GM21717 (cell line): ENCODE data around the gene STK32C.

Experiments used
- ATAC-seq: cut with Tn5 transposase; IDR thresholded peaks from one replicate; pipeline ENCODE4 v1.9.1; 2021; ENCODE audit warnings: mild to moderate bottlenecking, moderate library complexity; ENCODE audit not compliant: unreplicated experiment

STK32C gene

GRCh38 chr10:132189016-132189415 is 118.7 kb downstream of the STK32C start:
- no peak for ATAC-seq

GRCh38 chr10:132188331-132188730 is 119.4 kb downstream of the STK32C start:
- no peak for ATAC-seq

GRCh38 chr10:132187430-132188138 is 120.2 kb downstream of the STK32C start:
- ATAC-seq, result no peak

- no peak for ATAC-seq
Observed at GRCh38 chr10:132186488-132187429, 121.0 kb downstream of the STK32C start, which contains the start of gene DPYSL4. Gene DPYSL4 (plus strand): TSS chr10:132186948. CDS start chr10:132187064, 116 bp downstream.

- ATAC-seq, result no peak
Observed at GRCh38 chr10:132185601-132186487, 121.9 kb downstream of the STK32C start.

- ATAC-seq, result no peak
Observed at GRCh38 chr10:132184816-132185593, 122.7 kb downstream of the STK32C start.

GRCh38 chr10:132183046-132183445 is 124.7 kb downstream of the STK32C start:
- ATAC-seq, result no peak

- ATAC-seq, result no peak
Observed at GRCh38 chr10:132182591-132182990, 125.2 kb downstream of the STK32C start.

GRCh38 chr10:132181691-132182425 is 125.9 kb downstream of the STK32C start:
- no peak for ATAC-seq

GRCh38 chr10:132180736-132181135 is 127.0 kb downstream of the STK32C start:
- no peak for ATAC-seq

- ATAC-seq, result no peak
Observed at GRCh38 chr10:132179551-132180392, 128.0 kb downstream of the STK32C start.

- no peak for ATAC-seq
Observed at GRCh38 chr10:132178672-132179545, 128.8 kb downstream of the STK32C start.

GRCh38 chr10:132178046-132178445 is 129.7 kb downstream of the STK32C start:
- no peak for ATAC-seq

- ATAC-seq, result no peak
Observed at GRCh38 chr10:132176623-132177500, 130.9 kb downstream of the STK32C start.

GRCh38 chr10:132175907-132176581 is 131.7 kb downstream of the STK32C start:
- no peak for ATAC-seq

GRCh38 chr10:132175408-132175807 is 132.3 kb downstream of the STK32C start:
- ATAC-seq, result no peak
